CD4-positive, alpha-beta memory T cell (primary cell): ENCODE results near the gene DHRS1. TPM values are rescaled to one million over a fixed set of nuclear protein-coding genes. Genes with fewer than 3 reads are reported as not detected.

ENCODE experiments used
- CTCF ChIA-PET: fragments of 350-600 bp; sonication (Branson Sonifier 250); formaldehyde crosslinking; loops from one replicate; lab custom pipeline; 2021; ENCODE audit warnings: inconsistent platforms; ENCODE audit not compliant: partially characterized antibody; lab: Charles Lee
- POLR2A ChIA-PET: fragments of 350-600 bp; sonication (Branson Sonifier 250); formaldehyde crosslinking; loops from one replicate; lab custom pipeline; 2021; ENCODE audit not compliant: partially characterized antibody; lab: Charles Lee
- DNase-seq, 5 donors: peaks; one replicate each; pipeline versions ENCODE4 v3.0.0 to v3.0.0-alpha.2; 2020 to 2022; ENCODE audit warnings: mixed read lengths in 1 of 5
- H3K27ac ChIP-seq: one replicate; pipeline ENCODE4 v1.7.0; 2013; ENCODE audit warnings: low read depth, low read length
- H3K27me3 ChIP-seq: 2 replicates; pipeline ENCODE4 v1.7.0; 2013; ENCODE audit warnings: mild to moderate bottlenecking, low read length, moderate library complexity; ENCODE audit not compliant: insufficient read depth
- H3K36me3 ChIP-seq: 2 replicates; pipeline ENCODE4 v1.7.0; 2013; ENCODE audit warnings: mild to moderate bottlenecking, low read length, moderate library complexity; ENCODE audit not compliant: insufficient read depth
- H3K4me1 ChIP-seq: 2 replicates; pipeline ENCODE4 v1.7.0; 2013; ENCODE audit warnings: mild to moderate bottlenecking, low read length, moderate library complexity; ENCODE audit not compliant: insufficient read depth
- H3K4me3 ChIP-seq, 2 donors: one replicate each; pipeline ENCODE4 v1.7.0; 2013; ENCODE audit warnings: low read length in 2 of 2, mild to moderate bottlenecking in 1 of 2
- H3K9me3 ChIP-seq, 2 donors: one replicate each; pipeline ENCODE4 v1.7.0; 2013; ENCODE audit warnings: low read length in 2 of 2, control low read depth in 1 of 2; ENCODE audit not compliant: control insufficient read depth in 1 of 2
- H3K27ac Mint-ChIP-seq, 7 donors: one replicate each; pipeline ENCODE4 v1.8.0; 2020 to 2021; ENCODE audit warnings: mixed read lengths in 7 of 7, mild to moderate bottlenecking in 6 of 7, inconsistent platforms in 3 of 7, moderate library complexity in 3 of 7
- H3K27me3 Mint-ChIP-seq, 2 donors: one replicate each; pipeline ENCODE4 v1.8.0; 2020 to 2021; ENCODE audit warnings: mixed read lengths in 2 of 2
- H3K36me3 Mint-ChIP-seq, 2 donors: one replicate each; pipeline ENCODE4 v1.8.0; 2020 to 2021; ENCODE audit warnings: mixed read lengths in 2 of 2, inconsistent platforms in 1 of 2, mild to moderate bottlenecking in 1 of 2
- H3K4me1 Mint-ChIP-seq, 4 donors: one replicate each; pipeline ENCODE4 v1.8.0; 2020 to 2021; ENCODE audit warnings: mixed read lengths in 4 of 4, mild to moderate bottlenecking in 1 of 4
- H3K4me3 Mint-ChIP-seq, 8 donors: one replicate each; pipeline ENCODE4 v1.8.0; 2020 to 2021; ENCODE audit warnings: mixed read lengths in 8 of 8, mild to moderate bottlenecking in 7 of 8, moderate library complexity in 6 of 8, inconsistent platforms in 3 of 8
- H3K9me3 Mint-ChIP-seq, 8 donors: one replicate each; pipeline ENCODE4 v1.8.0; 2020 to 2021; ENCODE audit warnings: mixed read lengths in 8 of 8, mild to moderate bottlenecking in 5 of 8, inconsistent platforms in 3 of 8, moderate library complexity in 1 of 8
- intact Hi-C: fragments of 100-400 bp; cut with micrococcal nuclease; formaldehyde crosslinking; loops from one replicate; pipeline ENCODE4 v1.15.1; 2023
- polyA plus RNA-seq, 2 donors: library from polyadenylated mRNA; unstranded; fragments of 300-500 nt; fragmentation: Illumina TruSeq; gene quantifications; one replicate each; pipeline ENCODE4 v1.2.3, GENCODE V29; 2021
- total RNA-seq, 2 experiments: library from RNA; stranded (reverse); gene quantifications; one replicate each; pipeline ENCODE4 v1.2.3, GENCODE V29; 2021

Gene DHRS1
- total and polyA plus RNA-seq, 4 experiments from 2014 or later: 31.4 to 38.6 (median 35.3) TPM

DNA sequence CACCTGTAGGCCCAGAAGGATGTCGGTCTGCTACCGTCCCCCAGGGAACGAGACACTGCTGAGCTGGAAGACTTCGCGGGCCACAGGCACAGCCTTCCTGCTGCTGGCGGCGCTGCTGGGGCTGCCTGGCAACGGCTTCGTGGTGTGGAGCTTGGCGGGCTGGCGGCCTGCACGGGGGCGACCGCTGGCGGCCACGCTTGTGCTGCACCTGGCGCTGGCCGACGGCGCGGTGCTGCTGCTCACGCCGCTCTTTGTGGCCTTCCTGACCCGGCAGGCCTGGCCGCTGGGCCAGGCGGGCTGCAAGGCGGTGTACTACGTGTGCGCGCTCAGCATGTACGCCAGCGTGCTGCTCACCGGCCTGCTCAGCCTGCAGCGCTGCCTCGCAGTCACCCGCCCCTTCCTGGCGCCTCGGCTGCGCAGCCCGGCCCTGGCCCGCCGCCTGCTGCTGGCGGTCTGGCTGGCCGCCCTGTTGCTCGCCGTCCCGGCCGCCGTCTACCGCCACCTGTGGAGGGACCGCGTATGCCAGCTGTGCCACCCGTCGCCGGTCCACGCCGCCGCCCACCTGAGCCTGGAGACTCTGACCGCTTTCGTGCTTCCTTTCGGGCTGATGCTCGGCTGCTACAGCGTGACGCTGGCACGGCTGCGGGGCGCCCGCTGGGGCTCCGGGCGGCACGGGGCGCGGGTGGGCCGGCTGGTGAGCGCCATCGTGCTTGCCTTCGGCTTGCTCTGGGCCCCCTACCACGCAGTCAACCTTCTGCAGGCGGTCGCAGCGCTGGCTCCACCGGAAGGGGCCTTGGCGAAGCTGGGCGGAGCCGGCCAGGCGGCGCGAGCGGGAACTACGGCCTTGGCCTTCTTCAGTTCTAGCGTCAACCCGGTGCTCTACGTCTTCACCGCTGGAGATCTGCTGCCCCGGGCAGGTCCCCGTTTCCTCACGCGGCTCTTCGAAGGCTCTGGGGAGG, 11.3 kb upstream of the DHRS1 start, which contains the start of gene LTB4R:
LTB4R (plus strand) TSS at position 857 of the 959 bp plus-strand sequence. CDS start 4,150 bp downstream, outside the sequence.
- POLR2A ChIA-PET: interaction anchor here (0.6 to 8.5 kb wide), 31 partner anchors 11 to 302 kb away, joined by 3 to 108 read pairs (median 6); partner anchors contain the start of genes CBLN3, CHMP4A, DCAF11 and DHRS1
- Mint-ChIP-seq H3K4me1 (peaks cover 58 to 89% (median 72%) of the 10 kb centered on the region in 4 donors), H3K36me3 (peaks cover 17 to 22% of the 10 kb centered on the region in 2 donors), H3K4me3 (peak within 1 kb of the TSS; percentile 83 to 94 (median 88)), H3K9me3 (peaks cover 0 to 1% (median 0%) of the 10 kb centered on the region in 8 donors), H3K27ac (peak within 1 kb of the TSS; percentile 90 to 97 (median 95)), H3K27me3 (no peaks in the 10 kb centered on the region)
- intact Hi-C loops: loop anchor here (1.0 to 5.0 kb wide), 4 partner anchors 12 to 121 kb away; partner anchors contain the start of genes DHRS1, NOP9 and TINF2
- peaks cover 19% of the 10 kb centered on the region for H3K36me3 ChIP-seq
- H3K9me3 ChIP-seq: no peaks in the 10 kb centered on the region
- H3K27ac ChIP-seq: peak within 1 kb of the TSS; percentile 72
- H3K27me3 ChIP-seq: no peaks in the 10 kb centered on the region
- DNase-seq: peak; percentile 73 to 79 (median 77)
- peak within 1 kb of the TSS; percentile 55 to 58 for H3K4me3 ChIP-seq
- H3K4me1 ChIP-seq: peaks cover 71% of the 10 kb centered on the region
- CTCF ChIA-PET: interaction anchor here (0.7 to 18.5 kb wide), 12 partner anchors 12 to 230 kb away, joined by 3 to 556 read pairs (median 28); partner anchors contain the start of genes ADCY4, DHRS1, MDP1 and NOP9

- CTCF ChIA-PET: interaction anchor here (0.7 to 18.5 kb wide), 11 partner anchors 11 to 230 kb away, joined by 3 to 556 read pairs (median 33); partner anchors contain the start of genes ADCY4, DHRS1, MDP1 and NOP9
- Mint-ChIP-seq H3K27ac (peak overlapping the region; percentile 81 to 96 (median 93)), H3K4me1 (peaks cover 53 to 89% (median 67%) of the 10 kb centered on the region in 4 donors), H3K4me3 (peak overlapping the region; percentile 71 to 88 (median 86)), H3K27me3 (no peaks in the 10 kb centered on the region), H3K36me3 (peaks cover 24 to 28% of the 10 kb centered on the region in 2 donors), H3K9me3 (peaks cover 0 to 1% (median 0%) of the 10 kb centered on the region in 8 donors)
- Histone ChIP-seq H3K36me3 (peaks cover 25% of the 10 kb centered on the region), H3K27ac (peak overlapping the region; percentile 72), H3K4me3 (peak overlapping the region; percentile 32 to 58), H3K27me3 (no peaks in the 10 kb centered on the region), H3K4me1 (peaks cover 69% of the 10 kb centered on the region), H3K9me3 (no peaks in the 10 kb centered on the region)
- intact Hi-C loops: loop anchor here (1.0 to 5.0 kb wide), 2 partner anchors 11 to 122 kb away; partner anchors contain the start of genes DHRS1 and NOP9
- POLR2A ChIA-PET: interaction anchor here (0.6 to 8.5 kb wide), 25 partner anchors 10 to 229 kb away, joined by 3 to 108 read pairs (median 6); partner anchors contain the start of genes CBLN3, CHMP4A, DCAF11 and DHRS1
- DNase-seq: peak in 1 of 5 donors; percentile 34
Observed at GRCh38 chr14:24310265-24310645, 10.7 kb upstream of the DHRS1 start.

DNA sequence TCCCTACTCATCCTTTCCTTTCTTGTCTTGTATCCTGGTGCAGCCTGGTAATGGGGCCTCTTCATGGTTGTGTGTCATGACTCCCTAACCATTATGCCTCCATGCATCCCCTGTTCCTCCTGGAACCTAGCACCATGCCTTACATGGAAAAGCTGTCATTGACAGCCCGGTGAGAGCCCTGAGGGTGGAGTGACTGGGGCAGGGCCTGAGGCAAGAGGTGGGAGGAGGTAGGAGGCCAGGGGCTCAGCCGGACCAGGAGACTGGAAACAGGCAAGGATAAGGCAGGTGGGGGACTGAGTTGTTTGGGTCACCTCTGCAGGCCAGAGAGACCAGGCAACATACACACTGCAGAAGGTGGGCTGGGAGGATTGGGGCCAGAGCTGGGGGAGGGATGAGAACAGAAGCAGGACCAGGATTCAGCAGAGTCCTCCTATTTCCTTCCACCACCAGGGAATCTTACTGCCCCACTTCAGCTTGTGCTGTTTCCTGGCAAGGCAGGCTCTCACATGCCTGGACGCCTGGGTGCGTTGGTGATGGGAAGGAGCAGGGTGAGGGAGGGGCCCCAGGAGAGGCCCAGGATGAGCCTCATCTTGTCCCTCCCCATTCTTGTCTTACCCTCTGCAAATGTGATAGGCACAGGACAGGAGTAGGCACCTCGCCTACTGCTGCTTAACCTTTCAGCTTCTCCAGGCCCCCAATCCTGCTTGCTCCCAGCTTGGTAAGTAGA, 10.1 kb upstream of the DHRS1 start, which contains the start of gene LTB4R2:
LTB4R2 (plus strand) TSS at position 603 of the 727 bp plus-strand sequence. CDS start 525 bp downstream, outside the sequence.
- ChIA-PET POLR2A (interaction anchor here (0.6 to 8.5 kb wide), 21 partner anchors 10 to 195 kb away, joined by 3 to 108 read pairs (median 11); partner anchors contain the start of genes CBLN3, CHMP4A, DCAF11 and DHRS1), CTCF (interaction anchor here (0.7 to 18.5 kb wide), 14 partner anchors 8 to 229 kb away, joined by 3 to 556 read pairs (median 28); partner anchors contain the start of genes ADCY4, CBLN3, DHRS1 and KHNYN)
- no peaks in the 10 kb centered on the region for H3K9me3 ChIP-seq
- H3K4me1 Mint-ChIP-seq: peaks cover 47 to 87% (median 62%) of the 10 kb centered on the region in 4 donors
- peak within 1 kb of the TSS; percentile 72 for H3K27ac ChIP-seq
- peaks cover 31% of the 10 kb centered on the region for H3K36me3 ChIP-seq
- H3K27ac Mint-ChIP-seq: peak within 1 kb of the TSS; percentile 81 to 96 (median 93)
- peaks cover 29 to 34% of the 10 kb centered on the region in 2 donors for H3K36me3 Mint-ChIP-seq
- intact Hi-C loops: loop anchor here (1.0 to 5.0 kb wide), 2 partner anchors 10 to 123 kb away; partner anchors contain the start of genes DHRS1 and NOP9
- peaks cover 0 to 1% (median 0%) of the 10 kb centered on the region in 8 donors for H3K9me3 Mint-ChIP-seq
- no peak for DNase-seq
- peaks cover 63% of the 10 kb centered on the region for H3K4me1 ChIP-seq
- peak within 1 kb of the TSS; percentile 32 to 58 for H3K4me3 ChIP-seq
- H3K27me3 Mint-ChIP-seq: no peaks in the 10 kb centered on the region
- H3K4me3 Mint-ChIP-seq: peak within 1 kb of the TSS; percentile 83 to 89 (median 87)
- no peaks in the 10 kb centered on the region for H3K27me3 ChIP-seq

- intact Hi-C loops: loop anchor here (1.0 kb wide), 1 partner anchor 37 kb away; the partner anchor contains the start of gene RABGGTA
Observed at GRCh38 chr14:24308342-24309124, 9.0 kb upstream of the DHRS1 start.

DNA sequence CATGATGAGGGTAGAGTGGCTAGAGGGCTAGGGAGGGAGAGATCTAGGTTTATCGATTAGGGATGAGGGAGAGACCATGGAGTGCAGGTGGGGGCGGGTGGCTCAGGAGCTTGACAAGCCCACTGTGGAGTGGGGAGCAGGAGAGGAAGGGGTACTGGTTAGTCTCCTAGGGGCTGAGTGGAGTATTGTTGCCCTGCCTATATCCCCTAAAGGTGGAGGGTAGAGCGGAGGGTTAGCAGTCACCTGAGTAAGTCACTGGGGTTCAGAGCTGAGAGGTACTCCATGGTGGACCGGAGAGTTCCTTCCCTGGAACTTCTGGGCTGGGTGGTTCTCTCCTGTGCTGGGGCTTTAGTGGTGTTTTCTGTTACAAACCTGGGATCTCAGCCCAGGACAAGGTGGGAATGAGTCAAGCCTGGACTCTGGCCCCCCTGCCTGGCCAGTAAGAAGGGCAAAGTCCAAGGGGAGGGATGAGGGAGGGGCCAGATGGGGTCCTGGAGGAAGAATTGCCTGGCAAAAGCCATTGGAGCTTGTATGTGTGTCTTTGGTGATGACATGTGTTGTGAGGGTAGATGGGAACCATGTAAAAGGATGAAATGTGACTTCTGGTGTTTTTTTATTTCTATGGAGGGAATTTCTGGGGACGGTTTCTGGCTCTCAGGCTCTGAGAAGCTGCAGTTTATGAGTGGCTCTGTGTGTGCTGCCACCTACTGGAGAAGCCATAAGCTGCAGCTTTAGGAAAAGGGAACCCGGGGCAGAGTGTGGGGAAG, 8.2 kb upstream of the DHRS1 start, which contains the start of gene CIDEB:
CIDEB (minus strand) TSS at position 403 of the 767 bp plus-strand sequence; CDS start at position 284, 119 bp downstream.
- H3K9me3 Mint-ChIP-seq: peaks cover 0 to 1% (median 0%) of the 10 kb centered on the region in 8 donors
- H3K4me3 Mint-ChIP-seq: peak within 1 kb of the TSS in 7 of 8 donors; percentile 1 to 79 (median 35)
- CTCF ChIA-PET: interaction anchor here (0.6 to 18.5 kb wide), 42 partner anchors 9 to 301 kb away, joined by 3 to 556 read pairs (median 4); partner anchors contain the start of genes ADCY4, CBLN3, CHMP4A and DCAF11
- H3K4me1 Mint-ChIP-seq: peaks cover 29 to 70% (median 46%) of the 10 kb centered on the region in 4 donors
- H3K36me3 ChIP-seq: peaks cover 50% of the 10 kb centered on the region
- H3K9me3 ChIP-seq: no peaks in the 10 kb centered on the region
- peak within 1 kb of the TSS; percentile 52 to 96 (median 90) for H3K27ac Mint-ChIP-seq
- peaks cover 42 to 53% of the 10 kb centered on the region in 2 donors for H3K36me3 Mint-ChIP-seq
- H3K4me3 ChIP-seq: no peak within 1 kb of the TSS
- H3K4me1 ChIP-seq: peaks cover 44% of the 10 kb centered on the region
- H3K27ac ChIP-seq: peak within 1 kb of the TSS; percentile 72
- DNase-seq: peak; percentile 53 to 62 (median 58)
- POLR2A ChIA-PET: interaction anchor here (0.8 to 8.5 kb wide), 21 partner anchors 8 to 193 kb away, joined by 3 to 108 read pairs (median 4); partner anchors contain the start of genes ADCY4, CBLN3, CHMP4A and DCAF11
- no peaks in the 10 kb centered on the region for H3K27me3 Mint-ChIP-seq
- intact Hi-C loops: loop anchor here (1.0 kb wide), 1 partner anchor 36 kb away; the partner anchor contains the start of gene RABGGTA
- no peaks in the 10 kb centered on the region for H3K27me3 ChIP-seq

More at GRCh38 chr14:24308342-24309124, 9.0 kb upstream of the DHRS1 start:
- Mint-ChIP-seq H3K27ac (peak overlapping the region; percentile 52 to 96 (median 84)), H3K4me3 (peak overlapping the region; percentile 1 to 79 (median 44)), H3K27me3 (no peaks in the 10 kb centered on the region), H3K36me3 (peaks cover 41 to 46% of the 10 kb centered on the region in 2 donors), H3K4me1 (peaks cover 36 to 75% (median 51%) of the 10 kb centered on the region in 4 donors), H3K9me3 (peaks cover 0 to 1% (median 0%) of the 10 kb centered on the region in 8 donors)
- ChIA-PET CTCF (interaction anchor here (0.5 to 18.5 kb wide), 40 partner anchors 9 to 1449 kb away, joined by 3 to 556 read pairs (median 5); partner anchors contain the start of genes ADCY4, CBLN3, CHMP4A and DCAF11), POLR2A (interaction anchor here (0.7 to 8.5 kb wide), 20 partner anchors 9 to 193 kb away, joined by 3 to 108 read pairs (median 6); partner anchors contain the start of genes ADCY4, CBLN3, CHMP4A and DCAF11)
- no peak for DNase-seq
- H3K9me3 ChIP-seq: no peaks in the 10 kb centered on the region
- H3K4me1 ChIP-seq: peaks cover 52% of the 10 kb centered on the region
- H3K36me3 ChIP-seq: peaks cover 43% of the 10 kb centered on the region
- H3K27ac ChIP-seq: peak overlapping the region; percentile 72
- no peak overlapping the region for H3K4me3 ChIP-seq
- H3K27me3 ChIP-seq: no peaks in the 10 kb centered on the region
